Activated naive CD8-positive, alpha-beta T cell treated with anti-CD3 and anti-CD28 coated beads, Interleukin-2, amount 50 U/mL, for 24 hours (primary cell): Measurements from ENCODE around the gene TNS3.
A peak's percentile ranks its signal among the peaks of the same experiment; 100 is the strongest.

Experiments
- ATAC-seq: fragments of 150-1000 bp; cut with Tn5 transposase; one replicate; pipeline ENCODE4 v1.10.0; 2021
- DNase-seq: peaks from one replicate; pipeline ENCODE4 v3.0.0; 2021
- H3K27ac Mint-ChIP-seq: one replicate; pipeline ENCODE4 v1.8.0; 2021; ENCODE audit warnings: mild to moderate bottlenecking, mixed read lengths
- H3K27me3 Mint-ChIP-seq: one replicate; pipeline ENCODE4 v1.8.0; 2021; ENCODE audit warnings: mixed read lengths
- H3K36me3 Mint-ChIP-seq: one replicate; pipeline ENCODE4 v1.8.0; 2021; ENCODE audit warnings: low read depth, mixed read lengths
- H3K4me1 Mint-ChIP-seq: one replicate; pipeline ENCODE4 v1.8.0; 2021; ENCODE audit warnings: mixed read lengths
- H3K4me3 Mint-ChIP-seq: one replicate; pipeline ENCODE4 v1.8.0; 2021; ENCODE audit warnings: mild to moderate bottlenecking, moderate library complexity, mixed read lengths
- H3K9me3 Mint-ChIP-seq: one replicate; pipeline ENCODE4 v1.8.0; 2021; ENCODE audit warnings: mixed read lengths

Gene TNS3

GRCh38 chr7:47413526-47414341 is 168.2 kb downstream of the TNS3 start:
- ATAC-seq = no peak
- H3K4me1 Mint-ChIP-seq = peaks cover 3% of the 10 kb centered on the region

GRCh38 chr7:47411901-47412300 is 170.0 kb downstream of the TNS3 start:
- Mint-ChIP-seq H3K27ac (no peak overlapping the region), H3K4me1 (peaks cover 3% of the 10 kb centered on the region), H3K36me3 (no peaks in the 10 kb centered on the region)

More at GRCh38 chr7:47413526-47414341, 168.2 kb downstream of the TNS3 start:
- no peak overlapping the region for H3K4me3 Mint-ChIP-seq
- DNase-seq = no peak
- H3K9me3 Mint-ChIP-seq = no peaks in the 10 kb centered on the region
- no peak overlapping the region for H3K27ac Mint-ChIP-seq
- H3K36me3 Mint-ChIP-seq = no peaks in the 10 kb centered on the region
- H3K27me3 Mint-ChIP-seq = no peaks in the 10 kb centered on the region

GRCh38 chr7:47411281-47411869 is 170.5 kb downstream of the TNS3 start:
- no peaks in the 10 kb centered on the region for H3K9me3 Mint-ChIP-seq
- H3K36me3 Mint-ChIP-seq = no peaks in the 10 kb centered on the region
- ATAC-seq = no peak
- no peak overlapping the region for H3K27ac Mint-ChIP-seq
- DNase-seq = no peak
- peaks cover 3% of the 10 kb centered on the region for H3K4me1 Mint-ChIP-seq
- H3K27me3 Mint-ChIP-seq = no peaks in the 10 kb centered on the region
- no peak overlapping the region for H3K4me3 Mint-ChIP-seq

More at GRCh38 chr7:47411901-47412300, 170.0 kb downstream of the TNS3 start:
- Mint-ChIP-seq H3K9me3 (no peaks in the 10 kb centered on the region), H3K27me3 (no peaks in the 10 kb centered on the region), H3K4me3 (no peak overlapping the region)
- DNase-seq (no peak), ATAC-seq (no peak)

GRCh38 chr7:47408675-47409074 is 173.2 kb downstream of the TNS3 start:
- Mint-ChIP-seq H3K4me1 (peaks cover 7% of the 10 kb centered on the region), H3K9me3 (no peaks in the 10 kb centered on the region), H3K27ac (no peak overlapping the region), H3K4me3 (no peak overlapping the region), H3K27me3 (no peaks in the 10 kb centered on the region), H3K36me3 (no peaks in the 10 kb centered on the region)
- ATAC-seq = no peak
- DNase-seq = no peak

- H3K9me3 Mint-ChIP-seq = no peaks in the 10 kb centered on the region
- DNase-seq (no peak), ATAC-seq (no peak)
- no peaks in the 10 kb centered on the region for H3K27me3 Mint-ChIP-seq
- no peak overlapping the region for H3K27ac Mint-ChIP-seq
- no peaks in the 10 kb centered on the region for H3K36me3 Mint-ChIP-seq
- H3K4me3 Mint-ChIP-seq = no peak overlapping the region
- H3K4me1 Mint-ChIP-seq = peaks cover 11% of the 10 kb centered on the region
These were observed 173.9 kb downstream of the TNS3 start for GRCh38 chr7:47407821-47408674.

- H3K4me1 Mint-ChIP-seq = peaks cover 11% of the 10 kb centered on the region
- no peaks in the 10 kb centered on the region for H3K36me3 Mint-ChIP-seq
- ATAC-seq (no peak), DNase-seq (no peak)
- no peaks in the 10 kb centered on the region for H3K27me3 Mint-ChIP-seq
- H3K4me3 Mint-ChIP-seq = no peak overlapping the region
- no peak overlapping the region for H3K27ac Mint-ChIP-seq
- H3K9me3 Mint-ChIP-seq = no peaks in the 10 kb centered on the region
These were observed 174.8 kb downstream of the TNS3 start for GRCh38 chr7:47407136-47407535.

GRCh38 chr7:47406801-47407129 is 175.1 kb downstream of the TNS3 start:
- Mint-ChIP-seq H3K4me1 (peaks cover 11% of the 10 kb centered on the region), H3K27me3 (no peaks in the 10 kb centered on the region), H3K36me3 (no peaks in the 10 kb centered on the region), H3K4me3 (no peak overlapping the region), H3K27ac (no peak overlapping the region), H3K9me3 (no peaks in the 10 kb centered on the region)
- DNase-seq (no peak), ATAC-seq (no peak)

GRCh38 chr7:47405921-47406800 is 175.8 kb downstream of the TNS3 start:
- H3K9me3 Mint-ChIP-seq = no peaks in the 10 kb centered on the region
- no peak overlapping the region for H3K4me3 Mint-ChIP-seq
- no peak overlapping the region for H3K27ac Mint-ChIP-seq
- no peaks in the 10 kb centered on the region for H3K36me3 Mint-ChIP-seq
- H3K4me1 Mint-ChIP-seq = peaks cover 11% of the 10 kb centered on the region
- DNase-seq (no peak), ATAC-seq (no peak)
- H3K27me3 Mint-ChIP-seq = no peaks in the 10 kb centered on the region

- Mint-ChIP-seq H3K4me1 (peaks cover 11% of the 10 kb centered on the region), H3K4me3 (no peak overlapping the region), H3K27me3 (no peaks in the 10 kb centered on the region), H3K36me3 (no peaks in the 10 kb centered on the region), H3K27ac (no peak overlapping the region), H3K9me3 (no peaks in the 10 kb centered on the region)
- DNase-seq (no peak), ATAC-seq (no peak)
These were observed 176.5 kb downstream of the TNS3 start for GRCh38 chr7:47405286-47405904.

- H3K27me3 Mint-ChIP-seq = no peaks in the 10 kb centered on the region
- no peak overlapping the region for H3K27ac Mint-ChIP-seq
- peak; percentile 25 for DNase-seq
- ATAC-seq = peak; percentile 75
- no peak overlapping the region for H3K4me3 Mint-ChIP-seq
- no peaks in the 10 kb centered on the region for H3K36me3 Mint-ChIP-seq
- peaks cover 11% of the 10 kb centered on the region for H3K4me1 Mint-ChIP-seq
- H3K9me3 Mint-ChIP-seq = no peaks in the 10 kb centered on the region
These were observed 177.9 kb downstream of the TNS3 start for GRCh38 chr7:47404010-47404409.

GRCh38 chr7:47402941-47403866 is 178.7 kb downstream of the TNS3 start:
- H3K27me3 Mint-ChIP-seq = no peaks in the 10 kb centered on the region
- no peak for ATAC-seq
- no peaks in the 10 kb centered on the region for H3K36me3 Mint-ChIP-seq
- no peaks in the 10 kb centered on the region for H3K9me3 Mint-ChIP-seq
- H3K4me3 Mint-ChIP-seq = no peak overlapping the region
- H3K4me1 Mint-ChIP-seq = peaks cover 11% of the 10 kb centered on the region
- DNase-seq = no peak
- no peak overlapping the region for H3K27ac Mint-ChIP-seq

GRCh38 chr7:47401611-47402570 is 180.0 kb downstream of the TNS3 start:
- Mint-ChIP-seq H3K4me3 (no peak overlapping the region), H3K27ac (no peak overlapping the region), H3K4me1 (peaks cover 11% of the 10 kb centered on the region), H3K9me3 (no peaks in the 10 kb centered on the region), H3K27me3 (no peaks in the 10 kb centered on the region), H3K36me3 (no peaks in the 10 kb centered on the region)
- no peak for DNase-seq
- no peak for ATAC-seq
